ENCODE measurements around the gene GPR119. TPM values are rescaled to one million over a fixed set of nuclear protein-coding genes. Genes with fewer than 3 reads are reported as not detected.

Gene GPR119
- total and polyA plus RNA-seq, 2 experiments from 2014 or later, result 0.39 to 1.4 TPM

GRCh38 chrX:130414800-130415199 is 29.3 kb upstream of the GPR119 start:
- H3K27me3 ChIP-seq, result no peaks in the 10 kb centered on the region
- WGBS (ENCODE audit: low lambda C conversion rate, missing lambda C conversion rate), result 96% methylated on average over 5 of the region's 5 CpGs
- TF ChIP-seq EZH2phosphoT487 (IDR thresholded peaks at IDR 0.05; ENCODE audit: low read depth, severe bottlenecking, unreplicated experiment) (no peak), EZH2 (IDR thresholded peaks at IDR 0.05; ENCODE audit: borderline replicate concordance) (no peak), CTCF (IDR thresholded peaks at IDR 0.05; ENCODE audit: poor library complexity) (no peak)
- H3K36me3 ChIP-seq (replicated peaks; ENCODE audit: insufficient read depth, low read depth), result no peaks in the 10 kb centered on the region
- no peak overlapping the region for H2AFZ ChIP-seq
- no peaks in the 10 kb centered on the region for H3K4me1 ChIP-seq (ENCODE audit: insufficient read depth)
- no peaks in the 10 kb centered on the region for H3K9me2 ChIP-seq (replicated peaks; ENCODE audit: insufficient read depth)
- no peaks in the 10 kb centered on the region for H3K9me3 ChIP-seq (ENCODE audit: low read depth)
- no peak overlapping the region for H3K4me2 ChIP-seq
- H4K20me1 ChIP-seq (ENCODE audit: insufficient read depth, poor library complexity, severe bottlenecking), result no peaks in the 10 kb centered on the region
- H3K79me2 ChIP-seq, result no peaks in the 10 kb centered on the region
- H3K4me3 ChIP-seq, result no peak overlapping the region
- H3K27ac ChIP-seq, result no peak overlapping the region
- no peak for DNase-seq (ENCODE audit: low spot score)

- TF ChIP-seq EZH2 (IDR thresholded peaks at IDR 0.05; ENCODE audit: borderline replicate concordance) (no peak), CTCF (IDR thresholded peaks at IDR 0.05; ENCODE audit: poor library complexity) (no peak), EZH2phosphoT487 (IDR thresholded peaks at IDR 0.05; ENCODE audit: low read depth, severe bottlenecking, unreplicated experiment) (no peak)
Observed at GRCh38 chrX:130413415-130413814, 27.9 kb upstream of the GPR119 start.

DNA sequence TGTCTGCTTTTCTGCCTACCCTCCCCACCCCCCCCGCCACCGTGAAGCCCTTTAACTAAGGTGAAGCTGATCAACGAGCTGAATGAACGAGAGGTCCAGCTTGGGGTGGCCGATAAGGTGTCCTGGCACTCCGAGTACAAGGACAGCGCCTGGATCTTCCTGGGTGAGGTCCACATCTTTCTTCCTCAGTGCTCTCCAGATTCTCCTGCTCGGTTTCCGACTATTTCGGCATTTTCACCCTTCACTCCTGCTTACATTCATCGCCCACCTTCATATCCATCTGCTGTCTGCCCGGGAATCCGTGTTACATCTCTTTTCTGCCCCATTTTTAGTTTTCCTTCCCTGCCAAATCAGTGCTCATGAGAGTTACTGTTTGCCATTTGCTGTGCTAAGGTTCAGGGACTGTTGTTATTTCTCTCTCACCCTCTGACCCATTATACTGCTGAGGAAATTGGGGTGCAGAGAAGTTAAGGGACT is 16.8 kb upstream of the GPR119 start:
- Histone ChIP-seq H2AFZ (peak overlapping the region; percentile 61), H3K9me3 (ENCODE audit: low read depth) (no peaks in the 10 kb centered on the region), H3K4me1 (ENCODE audit: insufficient read depth) (peaks cover 3% of the 10 kb centered on the region), H3K79me2 (peaks cover 9% of the 10 kb centered on the region), H3K4me3 (peak overlapping the region; percentile 39), H3K27ac (peak overlapping the region; percentile 18), H3K4me2 (peak overlapping the region; percentile 79), H4K20me1 (ENCODE audit: insufficient read depth, poor library complexity, severe bottlenecking) (no peaks in the 10 kb centered on the region), H3K36me3 (replicated peaks; ENCODE audit: insufficient read depth, low read depth) (no peaks in the 10 kb centered on the region), H3K27me3 (no peaks in the 10 kb centered on the region), H3K9me2 (replicated peaks; ENCODE audit: insufficient read depth) (no peaks in the 10 kb centered on the region)
- TF ChIP-seq CTCF (IDR thresholded peaks at IDR 0.05; ENCODE audit: poor library complexity) (no peak), EZH2 (IDR thresholded peaks at IDR 0.05; ENCODE audit: borderline replicate concordance) (no peak), EZH2phosphoT487 (IDR thresholded peaks at IDR 0.05; ENCODE audit: low read depth, severe bottlenecking, unreplicated experiment) (no peak)
- no peak for DNase-seq (ENCODE audit: low spot score)
- 44% methylated on average over 12 of the region's 13 CpGs for WGBS (ENCODE audit: low lambda C conversion rate, missing lambda C conversion rate)

More at GRCh38 chrX:130413415-130413814, 27.9 kb upstream of the GPR119 start:
- DNase-seq (ENCODE audit: low spot score), result no peak
- no peak overlapping the region for H3K27ac ChIP-seq
- no peaks in the 10 kb centered on the region for H3K27me3 ChIP-seq
- H4K20me1 ChIP-seq (ENCODE audit: insufficient read depth, poor library complexity, severe bottlenecking), result no peaks in the 10 kb centered on the region
- H3K9me2 ChIP-seq (replicated peaks; ENCODE audit: insufficient read depth), result no peaks in the 10 kb centered on the region
- H3K4me2 ChIP-seq, result no peak overlapping the region
- H2AFZ ChIP-seq, result no peak overlapping the region
- no peaks in the 10 kb centered on the region for H3K36me3 ChIP-seq (replicated peaks; ENCODE audit: insufficient read depth, low read depth)
- H3K4me3 ChIP-seq, result no peak overlapping the region
- no peaks in the 10 kb centered on the region for H3K4me1 ChIP-seq (ENCODE audit: insufficient read depth)
- H3K79me2 ChIP-seq, result no peaks in the 10 kb centered on the region
- H3K9me3 ChIP-seq (ENCODE audit: low read depth), result no peaks in the 10 kb centered on the region
- 71% methylated on average over 2 of the region's 2 CpGs for WGBS (ENCODE audit: low lambda C conversion rate, missing lambda C conversion rate)
